GM12892 (cell line): Measurements from ENCODE around the gene RPS6KA2.

Source experiments
- POLR2A ChIP-seq: IDR thresholded peaks from 2 replicates; pipeline ENCODE4 v1.6.1; 2011; ENCODE audit warnings: low read depth, low read length, control low read depth
- POLR2AphosphoS5 ChIP-seq: IDR thresholded peaks from 2 replicates; pipeline ENCODE4 v1.6.1; 2011; ENCODE audit warnings: low read depth, low read length, control low read depth

- TF ChIP-seq POLR2A (no peak), POLR2AphosphoS5 (no peak)
These were observed 94.7 kb downstream of the RPS6KA2 start for GRCh38 chr6:166532302-166532701.
